T47D (cell line): ENCODE data around the gene MCC.

ENCODE experiments used
- DNase-seq, 2 experiments: peaks; one replicate each; pipeline versions ENCODE4 v3.0.0 to v3.0.0-alpha.2; 2011 to 2012; ENCODE audit warnings: low read depth in 1 of 2, low spot score in 1 of 2
- JUND ChIP-seq: IDR thresholded peaks from 2 replicates; pipeline ENCODE4 v1.6.1; 2012; ENCODE audit warnings: low read depth
- in situ Hi-C: cut with HindIII; loops from 2 replicates; pipeline ENCODE4 v1.10.0; 2016; ENCODE audit warnings: low sequenced_read_pairs, low pct_unique_long_range_greater_than_20kb

The MCC gene

GRCh38 chr5:113302120-113302519 is 186.1 kb downstream of the MCC start:
- TF ChIP-seq JUND, result no peak
- in situ Hi-C loops, result no loop called here
- no peak for DNase-seq

- no peak for TF ChIP-seq JUND
- DNase-seq, result peak in 1 of 2 experiments; percentile 10
- in situ Hi-C loops, result no loop called here
These were observed 188.7 kb downstream of the MCC start for GRCh38 chr5:113299591-113299990.

GRCh38 chr5:113296676-113297075 is 191.6 kb downstream of the MCC start:
- in situ Hi-C loops, result no loop called here
- DNase-seq, result no peak
- TF ChIP-seq JUND, result no peak

GRCh38 chr5:113295111-113295539 is 193.1 kb downstream of the MCC start:
- no peak for DNase-seq
- TF ChIP-seq JUND, result no peak
- in situ Hi-C loops, result no loop called here

GRCh38 chr5:113294311-113295110 is 193.7 kb downstream of the MCC start:
- no peak for TF ChIP-seq JUND
- peak; percentile 79 to 84 for DNase-seq
- in situ Hi-C loops, result no loop called here

- in situ Hi-C loops, result no loop called here
- no peak for TF ChIP-seq JUND
- DNase-seq, result no peak
These were observed 194.3 kb downstream of the MCC start for GRCh38 chr5:113293975-113294310.

GRCh38 chr5:113293068-113293974 is 194.9 kb downstream of the MCC start:
- TF ChIP-seq JUND, result no peak
- in situ Hi-C loops, result no loop called here
- DNase-seq, result no peak

- DNase-seq, result no peak
- no peak for TF ChIP-seq JUND
- in situ Hi-C loops, result no loop called here
These were observed 195.8 kb downstream of the MCC start for GRCh38 chr5:113292462-113292861.

GRCh38 chr5:113283558-113283957 is 204.7 kb downstream of the MCC start:
- no peak for TF ChIP-seq JUND
- no peak for DNase-seq
- in situ Hi-C loops, result no loop called here

- no peak for DNase-seq
- in situ Hi-C loops, result no loop called here
- no peak for TF ChIP-seq JUND
These were observed 205.8 kb downstream of the MCC start for GRCh38 chr5:113282472-113282871.

- no peak for TF ChIP-seq JUND
- in situ Hi-C loops, result no loop called here
- no peak for DNase-seq
These were observed 207.1 kb downstream of the MCC start for GRCh38 chr5:113281194-113281593.

- DNase-seq, result no peak
- TF ChIP-seq JUND, result no peak
- in situ Hi-C loops, result no loop called here
These were observed 207.7 kb downstream of the MCC start for GRCh38 chr5:113280541-113280940.

- TF ChIP-seq JUND, result no peak
- in situ Hi-C loops, result no loop called here
- DNase-seq, result no peak
These were observed 209.3 kb downstream of the MCC start for GRCh38 chr5:113278976-113279375.
